H1 (cell line): ENCODE data around the gene GLS2. TPM values are rescaled to one million over a fixed set of nuclear protein-coding genes. Genes with fewer than 3 reads are reported as not detected.

Experiments
- CEBPB ChIP-seq: IDR thresholded peaks from 2 replicates; pipeline ENCODE4 v1.6.1; 2012; ENCODE audit warnings: low read depth, low read length
- CHD2 ChIP-seq: IDR thresholded peaks from 2 replicates; pipeline ENCODE4 v1.6.1; 2012; ENCODE audit warnings: low read length, improper control_type of control experiment
- KDM1A ChIP-seq: fragments of 200-600, 300-600 bp; sonication (generic); IDR thresholded peaks from 2 replicates; pipeline ENCODE4 v1.7.1; 2016; ENCODE audit warnings: mild to moderate bottlenecking, low read length, borderline replicate concordance
- KDM4A ChIP-seq: IDR thresholded peaks from one replicate; pipeline ENCODE4 v1.7.1; 2012; ENCODE audit warnings: low read depth, mild to moderate bottlenecking, moderate library complexity, low read length, inconsistent platforms; ENCODE audit not compliant: severe bottlenecking
- KDM5A ChIP-seq: fragments of 200-600 bp; IDR thresholded peaks from 2 replicates; pipeline ENCODE4 v1.7.1; 2012; ENCODE audit warnings: mild to moderate bottlenecking, low read length, inconsistent platforms, mixed read lengths
- NRF1 ChIP-seq: IDR thresholded peaks from 2 replicates; pipeline ENCODE4 v1.6.1; 2011; ENCODE audit warnings: mild to moderate bottlenecking, low read depth, low read length, improper control_type of control experiment
- RNF2 ChIP-seq: fragments of 200-900, 300-1000 bp; sonication (generic); IDR thresholded peaks from 2 replicates; pipeline ENCODE4 v1.7.1; 2016; ENCODE audit warnings: borderline replicate concordance, low read depth, mild to moderate bottlenecking, antibody characterized with exemption, low read length; ENCODE audit not compliant: poor library complexity, severe bottlenecking; ENCODE audit errors: missing control alignments
- SP1 ChIP-seq: IDR thresholded peaks from 2 replicates; pipeline ENCODE4 v1.6.1; 2011; ENCODE audit warnings: low read depth, low read length
- SP2 ChIP-seq: IDR thresholded peaks from 2 replicates; pipeline ENCODE4 v1.6.1; 2012; ENCODE audit warnings: mild to moderate bottlenecking, low read length, inconsistent platforms
- polyA plus RNA-seq, 7 experiments: library from polyadenylated mRNA; depleted of rRNA in 3 of 7; stranded (reverse) in 5 of 7; unstranded in 2 of 7; fragments of >200 nt in 5 of 7; fragments of 200-250 nt in 2 of 7; gene quantifications; 1 replicate in 5 of 7; 2 replicates in 1 of 7; 4 replicates in 1 of 7; pipeline versions ENCODE4 v1.2.1 to v1.2.3, GENCODE V29; 2011 to 2013; ENCODE audit warnings: missing spikeins in 2 of 7, mixed read lengths in 2 of 7
- total RNA-seq: library from RNA; stranded (reverse); fragmentation: NEBNext Ultra II Directional; extraction: Animal tissue kit (Norgen Biotek cat#: 25700); gene quantifications from 2 replicates; pipeline ENCODE4 v1.2.1, GENCODE V29; 2021
- TF ChIP-seq, protein P1 (sequence below): IDR thresholded peaks from 2 replicates; pipeline ENCODE4 v1.6.1; 2012; ENCODE audit warnings: inconsistent platforms
- TF ChIP-seq, protein P2 (sequence below): IDR thresholded peaks from 2 replicates; pipeline ENCODE4 v1.6.1; 2012; ENCODE audit warnings: inconsistent platforms
- TF ChIP-seq, protein P3 (sequence below), 3 experiments: IDR thresholded peaks; 1 replicate in 2 of 3; 2 replicates in 1 of 3; pipeline versions ENCODE4 v1.5.1 to v1.6.1; 2011; ENCODE audit warnings: low read length in 3 of 3, mild to moderate bottlenecking in 3 of 3, inconsistent platforms in 2 of 3, low read depth in 1 of 3, moderate library complexity in 1 of 3; ENCODE audit not compliant: insufficient read depth in 1 of 3; ENCODE audit errors: control extremely low read depth in 1 of 3

The GLS2 gene
- total and polyA plus RNA-seq, 2 of the 8 experiments (the other 6 are each of a cell fraction or from before 2014, with no cell fraction given) = 14.5 to 20.1 TPM

GRCh38 chr12:56488041-56488955 is at the start of gene GLS2 (continued):
- TF ChIP-seq, protein P1, sequence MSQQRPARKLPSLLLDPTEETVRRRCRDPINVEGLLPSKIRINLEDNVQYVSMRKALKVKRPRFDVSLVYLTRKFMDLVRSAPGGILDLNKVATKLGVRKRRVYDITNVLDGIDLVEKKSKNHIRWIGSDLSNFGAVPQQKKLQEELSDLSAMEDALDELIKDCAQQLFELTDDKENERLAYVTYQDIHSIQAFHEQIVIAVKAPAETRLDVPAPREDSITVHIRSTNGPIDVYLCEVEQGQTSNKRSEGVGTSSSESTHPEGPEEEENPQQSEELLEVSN = peak; percentile 100
- peak; percentile 72 for TF ChIP-seq CHD2
- peak; percentile 96 for TF ChIP-seq KDM4A
- TF ChIP-seq NRF1 = 0 out of 2 replicates have a peak, but pooled peaks have one; percentile 10
- TF ChIP-seq, protein P2, sequence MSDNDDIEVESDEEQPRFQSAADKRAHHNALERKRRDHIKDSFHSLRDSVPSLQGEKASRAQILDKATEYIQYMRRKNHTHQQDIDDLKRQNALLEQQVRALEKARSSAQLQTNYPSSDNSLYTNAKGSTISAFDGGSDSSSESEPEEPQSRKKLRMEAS = peak; percentile 99
- peak; percentile 52 for TF ChIP-seq SP2
- peak; percentile 83 for TF ChIP-seq CEBPB
- peak; percentile 88 for TF ChIP-seq SP1
- no peak for TF ChIP-seq KDM5A
- peak; percentile 78 for TF ChIP-seq RNF2
- TF ChIP-seq KDM1A = peak; percentile 41; the same call in 1 of the 2 replicates
- TF ChIP-seq, protein P3, sequence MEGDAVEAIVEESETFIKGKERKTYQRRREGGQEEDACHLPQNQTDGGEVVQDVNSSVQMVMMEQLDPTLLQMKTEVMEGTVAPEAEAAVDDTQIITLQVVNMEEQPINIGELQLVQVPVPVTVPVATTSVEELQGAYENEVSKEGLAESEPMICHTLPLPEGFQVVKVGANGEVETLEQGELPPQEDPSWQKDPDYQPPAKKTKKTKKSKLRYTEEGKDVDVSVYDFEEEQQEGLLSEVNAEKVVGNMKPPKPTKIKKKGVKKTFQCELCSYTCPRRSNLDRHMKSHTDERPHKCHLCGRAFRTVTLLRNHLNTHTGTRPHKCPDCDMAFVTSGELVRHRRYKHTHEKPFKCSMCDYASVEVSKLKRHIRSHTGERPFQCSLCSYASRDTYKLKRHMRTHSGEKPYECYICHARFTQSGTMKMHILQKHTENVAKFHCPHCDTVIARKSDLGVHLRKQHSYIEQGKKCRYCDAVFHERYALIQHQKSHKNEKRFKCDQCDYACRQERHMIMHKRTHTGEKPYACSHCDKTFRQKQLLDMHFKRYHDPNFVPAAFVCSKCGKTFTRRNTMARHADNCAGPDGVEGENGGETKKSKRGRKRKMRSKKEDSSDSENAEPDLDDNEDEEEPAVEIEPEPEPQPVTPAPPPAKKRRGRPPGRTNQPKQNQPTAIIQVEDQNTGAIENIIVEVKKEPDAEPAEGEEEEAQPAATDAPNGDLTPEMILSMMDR (IDR thresholded peaks at IDR 0.05; ENCODE audit: control extremely low read depth in 1 of 3, insufficient read depth in 1 of 3, low read depth in 1 of 3, low read length in 3 of 3) = no peak
